ENCODE data around the gene RASA4B.
"Not testable (repeated sequence)": the region's sequence is repeated elsewhere in the genome, so short reads cannot be mapped to it uniquely, and the experiment has no call there.

Gene RASA4B

GRCh38 chr7:102510575-102510974 lies 7.0 kb downstream of the RASA4B start:
- not testable (repeated sequence) for DNase-seq

- DNase-seq = not testable (repeated sequence)
Measured at GRCh38 chr7:102507410-102508088, 10.0 kb downstream of the RASA4B start.

GRCh38 chr7:102505298-102506185 lies 12.0 kb downstream of the RASA4B start:
- DNase-seq = not testable (repeated sequence)

GRCh38 chr7:102503141-102503540 lies 14.4 kb downstream of the RASA4B start:
- DNase-seq = not testable (repeated sequence)

GRCh38 chr7:102498321-102498720 lies 19.3 kb downstream of the RASA4B start:
- not testable (repeated sequence) for DNase-seq

GRCh38 chr7:102497308-102497707 lies 20.3 kb downstream of the RASA4B start:
- not testable (repeated sequence) for DNase-seq

GRCh38 chr7:102496861-102497260 lies 20.7 kb downstream of the RASA4B start:
- not testable (repeated sequence) for DNase-seq

GRCh38 chr7:102494473-102495149 lies 23.0 kb downstream of the RASA4B start:
- not testable (repeated sequence) for DNase-seq

- DNase-seq = not testable (repeated sequence)
Measured at GRCh38 chr7:102494026-102494425, 23.6 kb downstream of the RASA4B start.

GRCh38 chr7:102493220-102493935 lies 24.2 kb downstream of the RASA4B start:
- not testable (repeated sequence) for DNase-seq

- DNase-seq = not testable (repeated sequence)
Measured at GRCh38 chr7:102490529-102491075, 27.0 kb downstream of the RASA4B start.

GRCh38 chr7:102484317-102484716 lies 33.3 kb downstream of the RASA4B start:
- not testable (repeated sequence) for DNase-seq

GRCh38 chr7:102481962-102482361 lies 35.6 kb downstream of the RASA4B start:
- DNase-seq = not testable (repeated sequence)

GRCh38 chr7:102479982-102480637 lies 37.5 kb downstream of the RASA4B start:
- DNase-seq = not testable (repeated sequence)

GRCh38 chr7:102479209-102479584 lies 38.4 kb downstream of the RASA4B start:
- DNase-seq = not testable (repeated sequence)

- not testable (repeated sequence) for DNase-seq
Measured at GRCh38 chr7:102478314-102479208, 39.0 kb downstream of the RASA4B start, which contains the start of gene POLR2J. TSS of gene POLR2J (minus strand) at chr7:102478922. CDS start at chr7:102478860, 62 bp downstream.

- DNase-seq = not testable (repeated sequence)
Measured at GRCh38 chr7:102474736-102475435, 42.7 kb downstream of the RASA4B start.

- DNase-seq = not testable (repeated sequence)
Measured at GRCh38 chr7:102474116-102474515, 43.5 kb downstream of the RASA4B start.

- no peak for DNase-seq
Measured at GRCh38 chr7:102473271-102473991, 44.1 kb downstream of the RASA4B start.

Data from activated naive CD4-positive, alpha-beta T cell (primary cell).